H9 (cell line): ENCODE measurements around the gene AK8. TPM values are rescaled to one million over a fixed set of nuclear protein-coding genes. Genes with fewer than 3 reads are reported as not detected.

ENCODE experiments used
- DNase-seq: peaks from one replicate; pipeline ENCODE4 v3.0.0-alpha.2; 2017
- H2AFZ ChIP-seq: one replicate; pipeline ENCODE4 v1.6.1; 2013; ENCODE audit warnings: mild to moderate bottlenecking, low read length, control low read depth, moderate library complexity
- H2AK5ac ChIP-seq: 2 replicates; pipeline ENCODE4 v1.6.1; 2013; ENCODE audit warnings: low read length, control low read depth, mixed read lengths; ENCODE audit not compliant: insufficient read length
- H2BK120ac ChIP-seq: one replicate; pipeline ENCODE4 v1.6.1; 2013; ENCODE audit warnings: low read depth, mild to moderate bottlenecking, low read length, control low read depth, inconsistent platforms; ENCODE audit not compliant: poor library complexity, severe bottlenecking
- H2BK12ac ChIP-seq: 2 replicates; pipeline ENCODE4 v1.6.1; 2013; ENCODE audit warnings: low read length, control low read depth, mixed read lengths, low read depth; ENCODE audit not compliant: insufficient read length
- H2BK15ac ChIP-seq: 2 replicates; pipeline ENCODE4 v1.6.1; 2013; ENCODE audit warnings: low read depth, low read length, control low read depth
- H2BK20ac ChIP-seq: one replicate; pipeline ENCODE4 v1.6.1; 2013; ENCODE audit warnings: low read depth, mild to moderate bottlenecking, low read length, control low read depth, inconsistent platforms; ENCODE audit not compliant: poor library complexity, severe bottlenecking
- H2BK5ac ChIP-seq: 2 replicates; pipeline ENCODE4 v1.6.1; 2013; ENCODE audit warnings: low read length, control low read depth, mixed read lengths; ENCODE audit not compliant: insufficient read length
- H3K14ac ChIP-seq: 2 replicates; pipeline ENCODE4 v1.6.1; 2013; ENCODE audit warnings: low read length, control low read depth; ENCODE audit not compliant: insufficient read depth
- H3K18ac ChIP-seq: 2 replicates; pipeline ENCODE4 v1.6.1; 2013; ENCODE audit warnings: low read depth, mild to moderate bottlenecking, mixed read lengths, low read length, control low read depth; ENCODE audit not compliant: insufficient read length
- H3K23ac ChIP-seq: 2 replicates; pipeline ENCODE4 v1.6.1; 2013; ENCODE audit warnings: low read length, control low read depth, mixed read lengths, low read depth; ENCODE audit not compliant: insufficient read length
- H3K23me2 ChIP-seq: 2 replicates; pipeline ENCODE4 v1.6.1; 2013; ENCODE audit warnings: low read depth, mild to moderate bottlenecking, mixed read lengths, low read length, control low read depth; ENCODE audit not compliant: insufficient read length, poor library complexity, severe bottlenecking
- H3K27ac ChIP-seq: 2 replicates; pipeline ENCODE4 v1.5.1; 2013; ENCODE audit warnings: low read length, control low read depth, mixed read lengths, low read depth; ENCODE audit not compliant: insufficient read length
- H3K27me3 ChIP-seq: 2 replicates; pipeline ENCODE4 v1.6.1; 2013; ENCODE audit warnings: low read length, control low read depth, inconsistent platforms; ENCODE audit not compliant: insufficient read depth
- H3K4ac ChIP-seq: 2 replicates; pipeline ENCODE4 v1.6.1; 2013; ENCODE audit warnings: low read depth, mild to moderate bottlenecking, control low read depth, inconsistent platforms, low read length, moderate library complexity
- H3K4me1 ChIP-seq: 2 replicates; pipeline ENCODE4 v1.6.1; 2013; ENCODE audit warnings: low read length, control low read depth, inconsistent platforms; ENCODE audit not compliant: insufficient read depth
- H3K4me2 ChIP-seq: 2 replicates; pipeline ENCODE4 v1.6.1; 2013; ENCODE audit warnings: low read length, control low read depth, mixed read lengths; ENCODE audit not compliant: insufficient read length, insufficient read depth
- H3K56ac ChIP-seq: 2 replicates; pipeline ENCODE4 v1.6.1; 2013; ENCODE audit warnings: low read depth, mild to moderate bottlenecking, mixed read lengths, low read length, control low read depth; ENCODE audit not compliant: insufficient read length
- H3K79me1 ChIP-seq: 2 replicates; pipeline ENCODE4 v1.6.1; 2013; ENCODE audit warnings: low read depth, mild to moderate bottlenecking, moderate library complexity, low read length, control low read depth, inconsistent platforms; ENCODE audit not compliant: insufficient read depth, poor library complexity, severe bottlenecking
- H3K79me2 ChIP-seq: 2 replicates; pipeline ENCODE4 v1.6.1; 2013; ENCODE audit warnings: low read length, control low read depth, inconsistent platforms; ENCODE audit not compliant: insufficient read depth
- H3K9ac ChIP-seq: 2 replicates; pipeline ENCODE4 v1.6.1; 2013; ENCODE audit warnings: low read length, control low read depth, mixed read lengths; ENCODE audit not compliant: insufficient read length; ENCODE audit errors: extremely low read depth
- H3K9me3 ChIP-seq: one replicate; pipeline ENCODE4 v1.6.1; 2013; ENCODE audit warnings: low read depth, low read length, inconsistent platforms; ENCODE audit not compliant: control insufficient read depth
- H3T11ph ChIP-seq: one replicate; pipeline ENCODE4 v1.6.1; 2013; ENCODE audit warnings: mild to moderate bottlenecking, low read length, control low read depth, inconsistent platforms
- H4K20me1 ChIP-seq: one replicate; pipeline ENCODE4 v1.6.1; 2013; ENCODE audit not compliant: control insufficient read depth, insufficient read length, insufficient read depth
- H4K5ac ChIP-seq: 2 replicates; pipeline ENCODE4 v1.6.1; 2013; ENCODE audit warnings: low read depth, mild to moderate bottlenecking, mixed read lengths, low read length, control low read depth; ENCODE audit not compliant: insufficient read length
- H4K8ac ChIP-seq: replicated peaks from 2 replicates; pipeline ENCODE4 v1.6.1; 2013; ENCODE audit warnings: low read length, control low read depth, mixed read lengths, low read depth; ENCODE audit not compliant: insufficient read length
- H4K91ac ChIP-seq: 2 replicates; pipeline ENCODE4 v1.6.1; 2013; ENCODE audit warnings: low read depth, mild to moderate bottlenecking, moderate library complexity, mixed read lengths, low read length, control low read depth; ENCODE audit not compliant: insufficient read length
- H3K27ac Mint-ChIP-seq, 3 experiments: 2 replicates in 2 of 3; 3 replicates in 1 of 3; pipeline ENCODE4 v1.8.0; 2020 to 2021; ENCODE audit warnings: mixed read lengths in 3 of 3, mild to moderate bottlenecking in 1 of 3, moderate library complexity in 1 of 3
- H3K27me3 Mint-ChIP-seq: 2 replicates; pipeline ENCODE4 v1.8.0; 2021; ENCODE audit warnings: low read depth, mild to moderate bottlenecking, moderate library complexity, mixed read lengths
- H3K36me3 Mint-ChIP-seq, 3 experiments: 2 replicates in 2 of 3; 3 replicates in 1 of 3; pipeline ENCODE4 v1.8.0; 2020 to 2021; ENCODE audit warnings: low read depth in 3 of 3, mixed read lengths in 3 of 3; ENCODE audit not compliant: insufficient read depth in 1 of 3
- H3K4me1 Mint-ChIP-seq, 2 experiments: 2 replicates each; pipeline ENCODE4 v1.8.0; 2020; ENCODE audit warnings: mixed read lengths in 2 of 2
- H3K4me3 Mint-ChIP-seq, 2 experiments: 2 replicates in 1 of 2; 3 replicates in 1 of 2; pipeline ENCODE4 v1.8.0; 2020 to 2021; ENCODE audit warnings: mild to moderate bottlenecking in 2 of 2, mixed read lengths in 2 of 2, moderate library complexity in 1 of 2
- H3K9me3 Mint-ChIP-seq, 2 experiments: 2 replicates in 1 of 2; 3 replicates in 1 of 2; pipeline ENCODE4 v1.8.0; 2020; ENCODE audit warnings: mild to moderate bottlenecking in 2 of 2, mixed read lengths in 2 of 2, moderate library complexity in 1 of 2
- WGBS: extraction: QIAGEN DNeasy Blood & Tissue Kit; methylation state at CpG from one replicate; pipeline ENCODE4 v1.1.7; 2013; ENCODE audit warnings: missing lambda C conversion rate, low lambda C conversion rate, mixed read lengths; ENCODE audit not compliant: insufficient read length; ENCODE audit errors: extremely low coverage; 5-methylcytosine and 5-hydroxymethylcytosine counted together
- total RNA-seq: library from RNA; stranded (reverse); gene quantifications from 2 replicates; pipeline ENCODE4 v1.2.1, GENCODE V29; 2021
- TF ChIP-seq, protein P1 (sequence below): fragments of 200-600 bp; sonication (generic); conservative IDR thresholded peaks from 3 replicates; pipeline ENCODE4 v1.8.0; 2021; ENCODE audit warnings: antibody characterized with exemption, mild to moderate bottlenecking

Gene AK8
- total RNA-seq, 1 experiment from 2014 or later, result 0.44 TPM

DNA sequence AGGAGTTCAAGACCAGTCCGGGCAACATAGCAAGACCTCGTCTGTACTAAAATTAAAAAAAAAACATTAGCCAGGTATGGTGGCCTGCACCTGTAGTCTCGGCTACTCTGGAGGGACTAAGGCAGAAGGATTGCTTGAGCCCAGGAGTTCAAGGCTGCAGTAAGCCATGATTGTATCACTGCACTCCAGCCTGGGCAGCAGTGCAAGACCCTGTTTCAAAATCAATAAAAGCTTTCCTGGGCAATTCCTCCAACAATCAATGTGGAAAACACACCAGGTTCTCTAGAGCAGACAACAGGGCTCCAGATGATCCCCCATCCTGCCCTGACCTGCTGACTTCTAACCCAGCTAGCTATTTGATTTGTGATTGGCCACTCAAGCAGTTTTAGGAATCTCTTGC is 1.2 kb downstream of the AK8 start:
- WGBS, result no CpG with 5 or more reads among the region's 3 CpGs
- no peaks in the 10 kb centered on the region for H3K27me3 ChIP-seq
- no peaks in the 10 kb centered on the region for H3K9me3 ChIP-seq
- H3K56ac ChIP-seq, result no peak overlapping the region
- no peak overlapping the region for H4K8ac ChIP-seq
- Mint-ChIP-seq H3K4me3 (peak overlapping the region; percentile 74 to 82), H3K36me3 (no peaks in the 10 kb centered on the region; a peak in 1 of 7 replicates), H3K9me3 (no peaks in the 10 kb centered on the region), H3K4me1 (peaks cover 0 to 3% of the 10 kb centered on the region in 2 experiments; a peak in 1 of 4 replicates), H3K27ac (no peak overlapping the region), H3K27me3 (peaks cover 47% of the 10 kb centered on the region)
- no peak overlapping the region for H4K91ac ChIP-seq
- no peak overlapping the region for H2BK120ac ChIP-seq
- TF ChIP-seq, protein P1, sequence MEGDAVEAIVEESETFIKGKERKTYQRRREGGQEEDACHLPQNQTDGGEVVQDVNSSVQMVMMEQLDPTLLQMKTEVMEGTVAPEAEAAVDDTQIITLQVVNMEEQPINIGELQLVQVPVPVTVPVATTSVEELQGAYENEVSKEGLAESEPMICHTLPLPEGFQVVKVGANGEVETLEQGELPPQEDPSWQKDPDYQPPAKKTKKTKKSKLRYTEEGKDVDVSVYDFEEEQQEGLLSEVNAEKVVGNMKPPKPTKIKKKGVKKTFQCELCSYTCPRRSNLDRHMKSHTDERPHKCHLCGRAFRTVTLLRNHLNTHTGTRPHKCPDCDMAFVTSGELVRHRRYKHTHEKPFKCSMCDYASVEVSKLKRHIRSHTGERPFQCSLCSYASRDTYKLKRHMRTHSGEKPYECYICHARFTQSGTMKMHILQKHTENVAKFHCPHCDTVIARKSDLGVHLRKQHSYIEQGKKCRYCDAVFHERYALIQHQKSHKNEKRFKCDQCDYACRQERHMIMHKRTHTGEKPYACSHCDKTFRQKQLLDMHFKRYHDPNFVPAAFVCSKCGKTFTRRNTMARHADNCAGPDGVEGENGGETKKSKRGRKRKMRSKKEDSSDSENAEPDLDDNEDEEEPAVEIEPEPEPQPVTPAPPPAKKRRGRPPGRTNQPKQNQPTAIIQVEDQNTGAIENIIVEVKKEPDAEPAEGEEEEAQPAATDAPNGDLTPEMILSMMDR, result no peak
- H3K27ac ChIP-seq, result no peak overlapping the region
- H3T11ph ChIP-seq, result no peak overlapping the region
- H3K23me2 ChIP-seq, result peaks cover 4% of the 10 kb centered on the region
- no peaks in the 10 kb centered on the region for H3K79me1 ChIP-seq
- no peak overlapping the region for H3K14ac ChIP-seq
- H3K18ac ChIP-seq, result no peak overlapping the region
- no peak overlapping the region for H3K4me2 ChIP-seq
- H2BK20ac ChIP-seq, result no peak overlapping the region
- no peak overlapping the region for H2AK5ac ChIP-seq
- no peak overlapping the region for H2AFZ ChIP-seq
- H3K4ac ChIP-seq, result no peak overlapping the region
- H2BK12ac ChIP-seq, result no peak overlapping the region
- H3K4me1 ChIP-seq, result no peaks in the 10 kb centered on the region
- H3K23ac ChIP-seq, result no peak overlapping the region
- H3K9ac ChIP-seq, result no peak overlapping the region
- no peak overlapping the region for H2BK5ac ChIP-seq
- H4K20me1 ChIP-seq, result no peaks in the 10 kb centered on the region
- no peaks in the 10 kb centered on the region for H3K79me2 ChIP-seq
- no peak overlapping the region for H2BK15ac ChIP-seq
- H4K5ac ChIP-seq, result no peak overlapping the region
- no peak for DNase-seq
